HG02623 (cell line): ENCODE measurements around the gene CCDC17.

Source experiments
- ATAC-seq: cut with Tn5 transposase; IDR thresholded peaks from one replicate; pipeline ENCODE4 v1.9.1; 2021; ENCODE audit warnings: moderate library complexity; ENCODE audit not compliant: unreplicated experiment

Gene CCDC17

DNA sequence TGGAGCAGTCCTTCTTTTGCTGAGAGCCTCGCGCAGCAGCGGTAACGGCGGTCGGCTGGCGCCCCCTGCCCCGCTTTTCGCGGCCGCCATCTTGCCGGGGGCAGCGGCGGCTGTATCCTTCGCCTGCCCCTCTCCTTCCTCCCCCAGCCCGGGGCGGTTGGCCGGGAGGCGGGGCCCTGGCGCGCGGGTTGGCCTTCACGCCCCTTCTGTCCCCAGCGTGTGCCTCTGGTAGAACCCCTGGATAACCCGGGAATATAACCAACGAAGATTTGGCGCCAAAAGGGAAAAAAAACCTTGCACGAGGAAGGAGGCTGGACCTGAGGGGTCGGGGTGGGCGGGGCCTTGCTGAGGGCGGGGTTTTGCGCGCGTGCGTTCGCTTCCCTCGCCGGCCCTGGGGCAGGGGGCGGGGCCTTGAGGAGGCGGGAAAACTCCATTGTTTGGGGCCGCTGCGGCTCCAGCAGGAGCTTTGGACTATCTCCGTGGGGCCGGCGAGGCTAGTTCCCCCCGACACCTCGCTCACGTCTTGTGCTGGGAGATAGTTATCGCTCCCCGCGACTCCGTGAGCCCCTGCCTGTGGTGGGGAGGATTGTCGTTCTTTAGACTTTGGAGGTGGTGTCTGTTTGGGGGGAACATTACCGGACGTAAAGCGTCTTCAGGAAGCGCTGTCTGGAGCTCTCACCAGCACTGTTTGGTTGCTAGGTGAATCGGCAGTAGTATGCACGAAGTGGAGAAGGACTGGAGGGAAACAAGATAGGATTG, 39.3 kb downstream of the CCDC17 start:
- peak; percentile 35 for ATAC-seq

DNA sequence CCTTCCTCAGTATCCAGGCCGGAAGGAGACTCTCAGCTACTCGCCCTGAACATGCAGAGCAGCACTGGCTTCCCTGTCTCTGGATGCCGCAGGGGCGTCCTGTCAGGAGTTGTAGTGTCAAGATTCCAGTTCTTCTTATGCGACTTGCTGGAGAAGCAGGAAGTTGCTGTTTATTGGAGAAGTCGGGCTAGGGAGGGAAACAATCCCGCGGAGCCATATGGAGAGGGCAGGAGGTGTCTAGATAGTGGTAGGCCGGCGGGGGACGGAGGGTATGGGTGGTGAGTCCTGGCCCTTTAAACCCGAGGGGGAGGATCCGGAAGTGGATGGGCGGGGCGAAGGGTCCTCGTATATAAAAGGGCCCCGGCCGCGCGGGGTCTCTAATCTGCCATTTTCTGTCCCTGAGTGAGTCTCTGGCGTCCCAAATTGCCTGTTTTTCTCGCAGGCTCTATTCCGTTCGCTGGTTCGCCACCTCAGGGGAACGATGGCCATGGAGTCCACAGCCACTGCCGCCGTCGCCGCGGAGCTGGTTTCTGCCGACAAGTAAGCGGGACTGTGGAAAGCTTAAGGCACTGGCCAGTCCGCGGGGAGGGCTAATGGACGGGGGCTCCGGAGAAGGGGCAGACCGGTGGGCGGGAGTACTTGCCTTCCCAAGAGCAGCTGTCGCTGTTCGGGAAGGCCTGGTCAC, 40.0 kb downstream of the CCDC17 start, which contains the start of gene NASP:
Gene NASP (plus strand): TSS at position 376 of the 685 bp plus-strand sequence. CDS start 106 bp downstream, at position 482.
- peak; percentile 37 for ATAC-seq

DNA sequence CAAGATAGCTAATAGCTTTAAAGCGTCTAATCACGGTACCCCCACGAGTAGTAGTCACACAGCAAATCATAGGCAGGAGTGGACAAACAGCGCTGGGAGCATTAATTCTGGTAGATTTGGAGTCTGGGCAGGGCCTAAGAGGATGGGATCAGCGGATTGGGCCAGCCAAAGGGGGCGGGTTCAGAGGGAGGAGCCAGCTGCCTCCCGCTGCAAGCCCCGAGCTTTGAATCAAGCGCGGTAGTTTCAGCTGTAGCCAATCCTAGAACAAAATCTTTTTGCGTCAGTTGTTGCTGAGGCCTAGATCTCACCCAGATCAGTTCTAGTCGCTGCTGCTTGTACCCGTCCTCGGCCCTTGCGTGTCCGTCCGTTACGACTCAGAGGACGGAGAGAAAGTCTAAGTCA, 40.6 kb downstream of the CCDC17 start:
- ATAC-seq, result peak; percentile 77

DNA sequence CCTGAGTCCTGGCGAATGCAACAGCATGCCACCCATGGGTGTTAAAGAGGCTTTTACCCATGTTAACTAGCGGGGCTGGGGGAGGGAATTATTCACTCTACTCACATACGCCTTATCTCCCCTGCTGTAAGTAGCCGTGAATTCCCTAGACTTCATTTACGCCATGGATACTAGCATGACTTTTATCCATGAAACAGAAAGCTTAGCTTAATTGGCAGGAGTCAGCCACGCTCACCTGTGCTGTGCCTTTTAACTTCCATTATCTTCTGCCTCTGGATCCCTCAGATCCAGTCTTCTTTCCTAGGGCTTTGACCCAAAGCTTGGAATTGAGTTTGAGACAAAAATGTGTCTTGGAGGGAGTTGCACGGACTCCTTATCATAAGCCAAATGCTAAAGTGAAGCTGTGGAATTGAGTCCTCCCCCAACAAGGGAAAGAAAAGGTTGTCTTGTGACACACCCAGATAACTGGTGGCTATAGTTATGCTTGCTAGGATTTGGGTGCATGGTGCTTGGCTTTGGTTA, 49.7 kb downstream of the CCDC17 start:
- ATAC-seq, result no peak

DNA sequence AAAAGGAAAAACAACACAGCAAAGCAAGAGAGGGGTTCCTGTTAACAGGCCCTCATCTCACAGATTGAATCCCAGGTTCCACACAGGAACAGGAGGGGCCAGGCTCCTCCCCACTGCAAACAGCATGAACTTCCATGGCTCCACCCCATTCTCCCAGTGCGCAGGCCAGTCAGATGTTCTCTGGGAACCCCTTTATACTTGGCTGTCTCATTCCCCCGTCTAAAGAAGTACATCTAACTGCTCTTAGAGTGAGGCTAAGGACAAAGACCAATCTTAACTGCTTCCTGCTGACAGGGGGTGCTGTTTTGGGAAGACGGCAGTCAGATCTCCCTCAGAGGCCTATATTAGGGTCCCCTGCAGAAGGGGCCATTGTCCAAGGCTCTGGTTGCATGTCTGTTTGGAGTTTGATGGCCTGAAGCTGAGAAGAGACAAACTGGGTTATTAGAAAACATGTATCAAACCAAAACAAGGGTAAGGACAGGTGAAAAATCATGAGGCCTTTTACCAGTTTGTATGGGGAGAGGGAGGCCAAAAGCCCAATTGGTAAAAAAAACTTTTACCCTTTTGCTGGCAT, 50.5 kb downstream of the CCDC17 start:
- ATAC-seq, result no peak

DNA sequence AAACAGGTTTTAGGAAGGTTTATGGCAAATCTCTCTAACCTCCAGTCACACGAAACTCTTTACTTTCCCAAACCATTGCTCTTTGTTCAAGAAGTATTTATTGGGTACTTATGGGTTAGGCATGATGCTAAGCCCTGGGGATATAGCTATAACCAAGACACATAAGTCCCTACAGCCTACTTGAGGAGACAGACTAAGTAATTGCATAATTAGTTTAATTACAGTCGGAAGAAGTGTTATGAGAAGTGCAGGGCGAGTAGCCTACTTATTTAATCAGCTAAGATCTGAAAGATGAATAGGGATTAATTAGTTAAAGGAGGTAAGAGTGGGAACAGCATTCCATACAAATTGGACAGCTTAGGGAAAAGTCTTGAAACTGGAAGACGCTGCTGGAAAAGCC, 53.2 kb downstream of the CCDC17 start:
- ATAC-seq, result no peak
